ENCODE measurements around the gene TMEM63C.

DNA sequence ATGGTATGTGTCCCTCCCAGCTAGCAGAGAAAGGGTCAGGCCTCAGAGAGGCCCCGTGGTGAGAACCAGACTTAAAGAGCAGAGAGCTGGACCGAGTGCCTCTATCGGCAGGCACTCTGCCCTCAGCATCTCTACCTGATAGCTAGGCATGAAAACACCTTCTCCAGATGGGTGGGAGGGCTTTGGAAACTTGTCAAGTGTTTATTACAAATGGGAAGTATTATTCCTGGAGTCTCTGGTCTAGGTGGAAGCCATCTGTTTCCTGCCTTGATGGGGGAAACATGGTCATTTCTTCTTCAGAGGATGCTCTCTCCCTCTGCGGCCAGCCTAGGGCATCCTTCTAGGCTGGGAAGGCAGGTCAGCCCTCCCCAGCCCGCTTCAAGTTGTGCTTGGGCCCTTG is 2.3 kb downstream of the TMEM63C start:
- TF ChIP-seq POLR2AphosphoS5 (IDR thresholded peaks at IDR 0.05), result no peak
- TF ChIP-seq, protein P1, sequence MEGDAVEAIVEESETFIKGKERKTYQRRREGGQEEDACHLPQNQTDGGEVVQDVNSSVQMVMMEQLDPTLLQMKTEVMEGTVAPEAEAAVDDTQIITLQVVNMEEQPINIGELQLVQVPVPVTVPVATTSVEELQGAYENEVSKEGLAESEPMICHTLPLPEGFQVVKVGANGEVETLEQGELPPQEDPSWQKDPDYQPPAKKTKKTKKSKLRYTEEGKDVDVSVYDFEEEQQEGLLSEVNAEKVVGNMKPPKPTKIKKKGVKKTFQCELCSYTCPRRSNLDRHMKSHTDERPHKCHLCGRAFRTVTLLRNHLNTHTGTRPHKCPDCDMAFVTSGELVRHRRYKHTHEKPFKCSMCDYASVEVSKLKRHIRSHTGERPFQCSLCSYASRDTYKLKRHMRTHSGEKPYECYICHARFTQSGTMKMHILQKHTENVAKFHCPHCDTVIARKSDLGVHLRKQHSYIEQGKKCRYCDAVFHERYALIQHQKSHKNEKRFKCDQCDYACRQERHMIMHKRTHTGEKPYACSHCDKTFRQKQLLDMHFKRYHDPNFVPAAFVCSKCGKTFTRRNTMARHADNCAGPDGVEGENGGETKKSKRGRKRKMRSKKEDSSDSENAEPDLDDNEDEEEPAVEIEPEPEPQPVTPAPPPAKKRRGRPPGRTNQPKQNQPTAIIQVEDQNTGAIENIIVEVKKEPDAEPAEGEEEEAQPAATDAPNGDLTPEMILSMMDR (IDR thresholded peaks at IDR 0.05), result no peak
- no peak for TF ChIP-seq POLR2A (IDR thresholded peaks at IDR 0.05)
